WTC11 (cell line): ENCODE measurements around the gene TTR. TPM values are rescaled to one million over a fixed set of nuclear protein-coding genes. Genes with fewer than 3 reads are reported as not detected.

ENCODE experiments used
- ATAC-seq: fragments of 200-7000 bp; cut with Tn5 transposase; 2 replicates; pipeline ENCODE4 v1.10.0; 2021; ENCODE audit warnings: mild to moderate bottlenecking, moderate library complexity
- CTCF ChIA-PET: fragments of 300-600 bp; sonication (Branson Sonifier 250); formaldehyde crosslinking; loops from one replicate; lab custom pipeline; 2021; ENCODE audit warnings: antibody characterized with exemption; lab: Charles Lee
- POLR2A ChIA-PET: fragments of 350-600 bp; sonication (Branson Sonifier 250); formaldehyde crosslinking; loops from one replicate; lab custom pipeline; 2021; ENCODE audit warnings: antibody characterized with exemption; lab: Charles Lee
- DNase-seq: peaks from one replicate; pipeline ENCODE4 v3.0.0; 2021; ENCODE audit warnings: low spot score
- H3K27ac Mint-ChIP-seq: 2 replicates; pipeline ENCODE4 v1.8.0; 2021; ENCODE audit warnings: mixed read lengths
- H3K27me3 Mint-ChIP-seq: 2 replicates; pipeline ENCODE4 v1.8.0; 2021; ENCODE audit warnings: low read depth, mild to moderate bottlenecking, moderate library complexity, mixed read lengths
- H3K36me3 Mint-ChIP-seq: 2 replicates; pipeline ENCODE4 v1.8.0; 2021; ENCODE audit warnings: mixed read lengths
- H3K4me1 Mint-ChIP-seq: 2 replicates; pipeline ENCODE4 v1.8.0; 2022; ENCODE audit warnings: mixed read lengths
- H3K4me3 Mint-ChIP-seq: 2 replicates; pipeline ENCODE4 v1.8.0; 2021; ENCODE audit warnings: mild to moderate bottlenecking, moderate library complexity, mixed read lengths
- H3K9me3 Mint-ChIP-seq: 2 replicates; pipeline ENCODE4 v1.8.0; 2021; ENCODE audit warnings: mixed read lengths
- FOXK1 ChIP-seq: sonication (generic); formaldehyde crosslinking; IDR thresholded peaks from 2 replicates; pipeline ENCODE4 v1.8.0; 2022; ENCODE audit warnings: mild to moderate bottlenecking, moderate library complexity, missing genetic modification reagents
- FOXP1 ChIP-seq: sonication (generic); formaldehyde crosslinking; IDR thresholded peaks from 2 replicates; pipeline ENCODE4 v1.8.0; 2022; ENCODE audit warnings: missing genetic modification reagents, mild to moderate bottlenecking, moderate library complexity, borderline replicate concordance
- IRF2 ChIP-seq: sonication (generic); formaldehyde crosslinking; IDR thresholded peaks from 2 replicates; pipeline ENCODE4 v1.8.0; 2022; ENCODE audit warnings: low read depth, missing genetic modification reagents, borderline replicate concordance
- JAZF1 ChIP-seq: fragments of 250-450 bp; sonication (Bioruptor Pico); IDR thresholded peaks from 2 replicates; pipeline ENCODE4 v1.9.0; 2021; ENCODE audit warnings: moderate library complexity, mild to moderate bottlenecking, inconsistent platforms
- MYBL2 ChIP-seq: sonication (generic); formaldehyde crosslinking; IDR thresholded peaks from 2 replicates; pipeline ENCODE4 v1.8.1; 2023; ENCODE audit warnings: mild to moderate bottlenecking, moderate library complexity, missing genetic modification reagents
- NFATC4 ChIP-seq: fragments of 250-450 bp; sonication (Bioruptor Pico); IDR thresholded peaks from 2 replicates; pipeline ENCODE4 v1.9.0; 2021; ENCODE audit warnings: mild to moderate bottlenecking
- NFYB ChIP-seq: sonication (generic); formaldehyde crosslinking; conservative IDR thresholded peaks from 2 replicates; pipeline ENCODE4 v1.8.0; 2022; ENCODE audit warnings: low read depth, missing genetic modification reagents
- NR1H2 ChIP-seq: sonication (generic); formaldehyde crosslinking; IDR thresholded peaks from 2 replicates; pipeline ENCODE4 v1.9.0; 2021; ENCODE audit warnings: mild to moderate bottlenecking, moderate library complexity, missing genetic modification reagents
- RORB ChIP-seq: fragments of 250-450 bp; sonication (Bioruptor Pico); IDR thresholded peaks from 2 replicates; pipeline ENCODE4 v1.9.0; 2021; ENCODE audit warnings: mild to moderate bottlenecking
- SMAD4 ChIP-seq: sonication (generic); formaldehyde crosslinking; IDR thresholded peaks from 2 replicates; pipeline ENCODE4 v1.8.0; 2022; ENCODE audit warnings: mild to moderate bottlenecking, missing genetic modification reagents
- ZBTB21 ChIP-seq: sonication (generic); formaldehyde crosslinking; IDR thresholded peaks from 2 replicates; pipeline ENCODE4 v1.8.1; 2023; ENCODE audit warnings: mild to moderate bottlenecking, missing genetic modification reagents, borderline replicate concordance
- ZNF138 ChIP-seq: sonication (generic); formaldehyde crosslinking; conservative IDR thresholded peaks from 2 replicates; pipeline ENCODE4 v1.8.1; 2022; ENCODE audit warnings: mild to moderate bottlenecking, moderate library complexity, missing genetic modification reagents
- ZNF317 ChIP-seq: sonication (generic); formaldehyde crosslinking; IDR thresholded peaks from 2 replicates; pipeline ENCODE4 v1.8.1; 2023; ENCODE audit warnings: low read depth, mild to moderate bottlenecking, moderate library complexity, missing genetic modification reagents, borderline replicate concordance
- ZNF396 ChIP-seq: fragments of 250-450 bp; sonication (Bioruptor Pico); IDR thresholded peaks from 2 replicates; pipeline ENCODE4 v1.8.0; 2021; ENCODE audit warnings: mild to moderate bottlenecking, moderate library complexity, borderline replicate concordance
- total RNA-seq: library from RNA; stranded (reverse); gene quantifications from 3 replicates; pipeline ENCODE4 v1.2.3, GENCODE V29; 2021
- TF ChIP-seq, protein P1 (sequence below): sonication (generic); formaldehyde crosslinking; IDR thresholded peaks from 2 replicates; pipeline ENCODE4 v1.8.1; 2022; ENCODE audit warnings: low read depth, missing genetic modification reagents, borderline replicate concordance
- TF ChIP-seq, protein P2 (sequence below): sonication (generic); formaldehyde crosslinking; IDR thresholded peaks from 2 replicates; pipeline ENCODE4 v1.8.0; 2023; ENCODE audit warnings: missing genetic modification reagents
- TF ChIP-seq, protein P3 (sequence below): fragments of 250-450 bp; sonication (Bioruptor Pico); IDR thresholded peaks from 2 replicates; pipeline ENCODE4 v1.9.0; 2021; ENCODE audit warnings: moderate library complexity, mild to moderate bottlenecking, inconsistent platforms, borderline replicate concordance
- TF ChIP-seq, protein P4 (sequence below): sonication (generic); formaldehyde crosslinking; IDR thresholded peaks from 2 replicates; pipeline ENCODE4 v1.8.0; 2023; ENCODE audit warnings: missing genetic modification reagents, mild to moderate bottlenecking, borderline replicate concordance

Gene TTR
- total RNA-seq, 1 experiment from 2014 or later, result 1.0 TPM

DNA sequence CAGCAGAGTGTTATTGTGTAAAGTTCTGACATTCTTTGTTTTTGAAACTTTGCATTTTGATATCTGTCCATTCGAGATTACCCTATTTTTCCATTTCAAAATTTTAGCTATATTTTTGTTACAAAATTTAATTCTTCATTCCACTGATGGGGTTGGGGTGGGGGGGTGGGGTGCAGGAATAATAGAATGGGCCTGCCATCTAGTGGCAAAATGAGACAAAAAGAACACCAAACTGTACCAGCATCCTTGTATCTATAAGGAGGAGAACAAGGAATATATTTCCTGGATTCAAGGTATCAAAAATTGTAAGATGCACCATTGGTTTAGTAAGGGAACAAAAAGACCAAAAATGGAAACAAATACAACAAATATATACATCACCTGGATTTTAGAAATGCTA, 27.9 kb upstream of the TTR start (continued):
- TF ChIP-seq, protein P1, sequence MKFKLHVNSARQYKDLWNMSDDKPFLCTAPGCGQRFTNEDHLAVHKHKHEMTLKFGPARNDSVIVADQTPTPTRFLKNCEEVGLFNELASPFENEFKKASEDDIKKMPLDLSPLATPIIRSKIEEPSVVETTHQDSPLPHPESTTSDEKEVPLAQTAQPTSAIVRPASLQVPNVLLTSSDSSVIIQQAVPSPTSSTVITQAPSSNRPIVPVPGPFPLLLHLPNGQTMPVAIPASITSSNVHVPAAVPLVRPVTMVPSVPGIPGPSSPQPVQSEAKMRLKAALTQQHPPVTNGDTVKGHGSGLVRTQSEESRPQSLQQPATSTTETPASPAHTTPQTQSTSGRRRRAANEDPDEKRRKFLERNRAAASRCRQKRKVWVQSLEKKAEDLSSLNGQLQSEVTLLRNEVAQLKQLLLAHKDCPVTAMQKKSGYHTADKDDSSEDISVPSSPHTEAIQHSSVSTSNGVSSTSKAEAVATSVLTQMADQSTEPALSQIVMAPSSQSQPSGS, result no peak
- TF ChIP-seq, protein P2, sequence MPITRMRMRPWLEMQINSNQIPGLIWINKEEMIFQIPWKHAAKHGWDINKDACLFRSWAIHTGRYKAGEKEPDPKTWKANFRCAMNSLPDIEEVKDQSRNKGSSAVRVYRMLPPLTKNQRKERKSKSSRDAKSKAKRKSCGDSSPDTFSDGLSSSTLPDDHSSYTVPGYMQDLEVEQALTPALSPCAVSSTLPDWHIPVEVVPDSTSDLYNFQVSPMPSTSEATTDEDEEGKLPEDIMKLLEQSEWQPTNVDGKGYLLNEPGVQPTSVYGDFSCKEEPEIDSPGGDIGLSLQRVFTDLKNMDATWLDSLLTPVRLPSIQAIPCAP, result no peak
- no peak for TF ChIP-seq FOXK1 (CRISPR knock-in tag)

DNA sequence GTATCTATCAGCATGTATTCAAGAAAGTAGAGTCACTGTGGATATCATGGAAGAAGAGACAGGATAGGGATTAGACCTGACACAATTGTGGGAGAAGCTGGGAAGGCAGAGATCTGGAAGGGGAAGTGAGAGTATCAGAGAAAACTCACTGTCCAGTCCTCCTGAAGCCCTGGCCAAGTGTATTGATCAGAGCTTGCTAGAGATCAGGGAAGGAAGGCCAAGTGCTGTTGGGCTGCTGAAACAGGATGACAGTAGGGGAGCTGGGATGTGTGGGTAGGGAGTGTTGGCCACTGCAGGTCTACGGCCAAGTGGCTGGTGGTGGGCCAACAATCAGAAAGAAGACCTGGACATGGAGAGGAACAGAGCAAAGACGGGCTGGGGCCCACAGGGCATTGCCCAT, 26.3 kb upstream of the TTR start:
- Mint-ChIP-seq H3K4me1 (peaks cover 12% of the 10 kb centered on the region; the same call in 1 of the 2 replicates), H3K27me3 (no peaks in the 10 kb centered on the region), H3K4me3 (no peak overlapping the region), H3K9me3 (no peaks in the 10 kb centered on the region), H3K36me3 (no peaks in the 10 kb centered on the region), H3K27ac (no peak overlapping the region)
- ChIA-PET POLR2A (no interaction called here), CTCF (interaction anchor here (1.6 to 1.9 kb wide), 2 partner anchors 9 to 412 kb away, joined by 4 to 5 read pairs; no protein-coding TSS in a partner anchor)
- TF ChIP-seq ZNF138 (no peak), ZBTB21 (CRISPR knock-in tag) (no peak), NFYB (CRISPR knock-in tag) (no peak), SMAD4 (CRISPR knock-in tag) (no peak), ZNF317 (CRISPR knock-in tag) (no peak), MYBL2 (no peak), FOXP1 (no peak), FOXK1 (CRISPR knock-in tag) (no peak), IRF2 (CRISPR knock-in tag) (no peak), ZNF396 (CRISPR knock-in tag) (no peak)
- ATAC-seq, result no peak
- no peak for DNase-seq

DNA sequence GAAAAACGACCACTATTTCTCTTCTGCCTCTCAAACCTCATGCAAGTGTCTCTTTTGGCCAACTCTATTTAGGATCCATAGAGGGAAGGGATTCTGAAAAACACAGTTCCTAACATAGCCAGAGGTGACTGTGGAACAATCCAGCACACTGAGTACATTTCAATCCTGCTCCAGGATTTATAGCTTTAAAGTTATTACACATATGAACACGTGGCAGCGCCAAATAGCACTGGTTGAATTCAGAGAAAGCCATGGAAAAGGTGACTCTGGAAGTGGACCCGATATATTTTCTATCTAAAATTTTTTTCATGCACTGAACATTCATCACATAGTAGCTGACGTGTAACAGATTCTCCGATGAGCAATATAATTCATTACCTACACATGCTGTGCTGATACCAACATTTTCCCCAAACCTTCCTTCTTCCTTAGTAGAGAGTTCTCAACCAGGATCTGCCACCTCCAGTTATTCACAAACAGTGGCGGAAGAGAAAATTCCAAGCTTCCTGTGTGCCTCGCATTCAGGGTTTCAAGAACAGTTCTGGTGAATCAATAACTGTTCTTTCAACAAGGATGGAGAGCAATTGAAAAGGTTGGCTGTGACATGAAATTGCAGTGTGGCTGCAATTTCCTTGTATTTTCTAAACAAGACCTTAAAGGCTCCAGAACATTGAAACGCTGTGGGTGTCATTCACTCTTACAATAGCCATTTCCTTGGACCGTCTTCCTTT, 25.7 kb upstream of the TTR start:
- no peaks in the 10 kb centered on the region for H3K9me3 Mint-ChIP-seq
- H3K27ac Mint-ChIP-seq, result no peak overlapping the region
- CTCF ChIA-PET, result interaction anchor here (1.5 to 1.6 kb wide), 2 partner anchors 10 to 412 kb away, joined by 4 read pairs; no protein-coding TSS in a partner anchor
- no peaks in the 10 kb centered on the region for H3K27me3 Mint-ChIP-seq
- H3K4me1 Mint-ChIP-seq, result peaks cover 12% of the 10 kb centered on the region; the same call in 1 of the 2 replicates
- H3K4me3 Mint-ChIP-seq, result no peak overlapping the region
- no peak for ATAC-seq
- DNase-seq, result no peak
- no peaks in the 10 kb centered on the region for H3K36me3 Mint-ChIP-seq
- TF ChIP-seq, protein P3, sequence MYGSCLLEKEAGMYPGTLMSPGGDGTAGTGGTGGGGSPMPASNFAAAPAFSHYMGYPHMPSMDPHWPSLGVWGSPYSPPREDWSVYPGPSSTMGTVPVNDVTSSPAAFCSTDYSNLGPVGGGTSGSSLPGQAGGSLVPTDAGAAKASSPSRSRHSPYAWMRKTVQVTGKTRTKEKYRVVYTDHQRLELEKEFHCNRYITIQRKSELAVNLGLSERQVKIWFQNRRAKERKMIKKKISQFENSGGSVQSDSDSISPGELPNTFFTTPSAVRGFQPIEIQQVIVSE (CRISPR knock-in tag), result no peak
- TF ChIP-seq FOXP1 (no peak), NFATC4 (no peak), RORB (CRISPR knock-in tag) (no peak), ZBTB21 (CRISPR knock-in tag) (no peak), NFYB (CRISPR knock-in tag) (no peak), JAZF1 (CRISPR knock-in tag) (no peak), MYBL2 (no peak)
- POLR2A ChIA-PET, result no interaction called here

DNA sequence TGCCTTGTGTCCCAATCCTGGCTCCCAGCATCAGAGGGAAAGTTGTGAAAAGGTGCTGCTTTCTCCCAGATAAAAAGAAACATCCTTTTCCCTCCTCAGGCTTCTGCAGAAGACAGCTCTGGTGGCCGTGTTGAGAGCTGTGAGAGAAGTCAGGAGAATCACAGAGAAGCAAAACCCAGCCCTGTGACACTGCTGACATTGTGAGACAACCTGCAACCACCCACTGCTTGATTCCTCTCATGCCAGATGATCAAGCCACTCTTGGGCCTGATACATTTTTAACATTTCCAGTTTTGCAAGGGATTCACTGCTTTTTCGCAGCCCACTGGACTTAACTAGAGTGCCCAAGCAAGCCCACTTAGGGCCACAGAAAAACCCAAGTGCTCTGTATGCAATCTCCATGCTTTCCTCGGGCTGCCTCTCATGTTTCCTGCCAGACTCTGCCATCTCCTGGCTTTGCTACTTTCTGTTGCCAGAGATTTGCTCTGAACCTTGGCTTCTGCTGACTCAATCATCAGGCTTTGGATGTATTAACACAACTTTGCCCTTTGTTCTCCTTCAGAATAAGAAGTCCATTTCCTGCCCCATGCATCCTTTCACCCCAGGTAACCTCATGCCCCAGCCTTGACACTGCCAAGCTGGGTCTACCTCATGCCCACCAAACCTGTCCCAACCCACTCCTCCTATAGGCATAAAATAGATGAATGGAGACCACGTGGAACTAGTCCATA, 24.9 kb upstream of the TTR start:
- Mint-ChIP-seq H3K4me1 (peaks cover 12% of the 10 kb centered on the region; the same call in 1 of the 2 replicates), H3K36me3 (no peaks in the 10 kb centered on the region), H3K9me3 (no peaks in the 10 kb centered on the region)
- CTCF ChIA-PET, result interaction anchor here (1.5 kb wide), 1 partner anchor 411 kb away, joined by 4 read pairs; no protein-coding TSS in a partner anchor
- POLR2A ChIA-PET, result no interaction called here
- ATAC-seq, result no peak
- TF ChIP-seq NR1H2 (CRISPR knock-in tag), result no peak
- TF ChIP-seq, protein P4, sequence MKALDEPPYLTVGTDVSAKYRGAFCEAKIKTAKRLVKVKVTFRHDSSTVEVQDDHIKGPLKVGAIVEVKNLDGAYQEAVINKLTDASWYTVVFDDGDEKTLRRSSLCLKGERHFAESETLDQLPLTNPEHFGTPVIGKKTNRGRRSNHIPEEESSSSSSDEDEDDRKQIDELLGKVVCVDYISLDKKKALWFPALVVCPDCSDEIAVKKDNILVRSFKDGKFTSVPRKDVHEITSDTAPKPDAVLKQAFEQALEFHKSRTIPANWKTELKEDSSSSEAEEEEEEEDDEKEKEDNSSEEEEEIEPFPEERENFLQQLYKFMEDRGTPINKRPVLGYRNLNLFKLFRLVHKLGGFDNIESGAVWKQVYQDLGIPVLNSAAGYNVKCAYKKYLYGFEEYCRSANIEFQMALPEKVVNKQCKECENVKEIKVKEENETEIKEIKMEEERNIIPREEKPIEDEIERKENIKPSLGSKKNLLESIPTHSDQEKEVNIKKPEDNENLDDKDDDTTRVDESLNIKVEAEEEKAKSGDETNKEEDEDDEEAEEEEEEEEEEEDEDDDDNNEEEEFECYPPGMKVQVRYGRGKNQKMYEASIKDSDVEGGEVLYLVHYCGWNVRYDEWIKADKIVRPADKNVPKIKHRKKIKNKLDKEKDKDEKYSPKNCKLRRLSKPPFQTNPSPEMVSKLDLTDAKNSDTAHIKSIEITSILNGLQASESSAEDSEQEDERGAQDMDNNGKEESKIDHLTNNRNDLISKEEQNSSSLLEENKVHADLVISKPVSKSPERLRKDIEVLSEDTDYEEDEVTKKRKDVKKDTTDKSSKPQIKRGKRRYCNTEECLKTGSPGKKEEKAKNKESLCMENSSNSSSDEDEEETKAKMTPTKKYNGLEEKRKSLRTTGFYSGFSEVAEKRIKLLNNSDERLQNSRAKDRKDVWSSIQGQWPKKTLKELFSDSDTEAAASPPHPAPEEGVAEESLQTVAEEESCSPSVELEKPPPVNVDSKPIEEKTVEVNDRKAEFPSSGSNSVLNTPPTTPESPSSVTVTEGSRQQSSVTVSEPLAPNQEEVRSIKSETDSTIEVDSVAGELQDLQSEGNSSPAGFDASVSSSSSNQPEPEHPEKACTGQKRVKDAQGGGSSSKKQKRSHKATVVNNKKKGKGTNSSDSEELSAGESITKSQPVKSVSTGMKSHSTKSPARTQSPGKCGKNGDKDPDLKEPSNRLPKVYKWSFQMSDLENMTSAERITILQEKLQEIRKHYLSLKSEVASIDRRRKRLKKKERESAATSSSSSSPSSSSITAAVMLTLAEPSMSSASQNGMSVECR (CRISPR knock-in tag), result no peak
- TF ChIP-seq, protein P2, result no peak
- TF ChIP-seq, all 79 proteins: peak for 0
- H3K27me3 Mint-ChIP-seq, result no peaks in the 10 kb centered on the region
- no peak overlapping the region for H3K4me3 Mint-ChIP-seq
- DNase-seq, result no peak
- H3K27ac Mint-ChIP-seq, result no peak overlapping the region
